Tongue (tissue), 2 donors: Measurements from ENCODE around the gene ADAMTS6. TPM values are rescaled to one million over a fixed set of nuclear protein-coding genes. Genes with fewer than 3 reads are reported as not detected.
"Not testable (repeated sequence)": the region's sequence is repeated elsewhere in the genome, so short reads cannot be mapped to it uniquely, and the experiment has no call there.

Experiments
- DNase-seq: peaks from one replicate; pipeline ENCODE4 v3.0.0-alpha.2; 2015
- total RNA-seq: library from RNA; depleted of rRNA; stranded (reverse); fragments of >200 nt; gene quantifications from one replicate; pipeline ENCODE4 v1.2.3, GENCODE V29; 2014

Gene ADAMTS6
- total RNA-seq, 1 donor from 2014 or later: 8.1 TPM

DNA sequence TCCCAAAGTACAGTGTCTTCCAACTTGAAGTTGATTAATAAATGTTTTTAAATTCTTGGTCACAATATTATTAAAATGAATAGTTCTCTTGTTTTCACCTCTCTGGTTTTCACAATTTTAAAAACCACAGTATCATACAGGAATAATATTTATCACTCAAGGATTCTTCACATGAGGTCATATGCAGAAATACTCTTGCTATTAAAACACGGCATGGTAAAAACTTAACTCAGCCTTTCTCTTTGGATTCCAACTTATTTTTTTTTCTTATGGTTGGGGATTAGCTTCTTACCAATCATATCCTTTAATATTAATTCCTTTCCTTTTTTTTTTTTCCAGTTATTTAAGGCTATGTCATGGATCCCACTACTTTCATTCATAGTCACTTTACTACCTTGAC is 289.4 kb downstream of the ADAMTS6 start:
- no peak for DNase-seq

DNA sequence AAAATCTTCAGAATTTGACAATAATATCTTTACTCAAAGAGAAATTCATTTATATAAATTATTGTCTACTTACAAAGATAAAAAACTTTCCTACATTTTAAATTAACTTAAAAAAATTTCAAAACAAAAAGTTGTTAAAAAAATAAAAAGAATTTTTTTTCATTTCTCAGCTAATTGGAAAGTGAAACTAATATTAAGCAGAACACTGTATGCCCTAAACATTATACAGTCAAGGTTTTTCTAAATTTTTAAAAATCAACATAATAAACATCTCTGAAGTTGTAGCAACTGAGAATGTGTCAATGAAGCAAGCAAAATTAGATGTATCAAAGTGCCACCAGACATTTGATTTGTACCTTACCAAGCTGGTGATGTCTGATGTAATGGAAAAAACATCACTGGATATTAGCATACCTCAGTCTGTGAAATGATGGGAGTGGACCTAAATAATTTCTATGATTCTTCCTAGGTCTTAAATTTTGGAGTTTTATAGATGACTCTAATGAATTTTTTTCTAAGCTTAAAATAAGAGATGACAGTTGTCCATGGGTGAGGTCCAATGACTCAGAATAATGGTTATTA is 290.1 kb downstream of the ADAMTS6 start:
- DNase-seq: no peak

DNA sequence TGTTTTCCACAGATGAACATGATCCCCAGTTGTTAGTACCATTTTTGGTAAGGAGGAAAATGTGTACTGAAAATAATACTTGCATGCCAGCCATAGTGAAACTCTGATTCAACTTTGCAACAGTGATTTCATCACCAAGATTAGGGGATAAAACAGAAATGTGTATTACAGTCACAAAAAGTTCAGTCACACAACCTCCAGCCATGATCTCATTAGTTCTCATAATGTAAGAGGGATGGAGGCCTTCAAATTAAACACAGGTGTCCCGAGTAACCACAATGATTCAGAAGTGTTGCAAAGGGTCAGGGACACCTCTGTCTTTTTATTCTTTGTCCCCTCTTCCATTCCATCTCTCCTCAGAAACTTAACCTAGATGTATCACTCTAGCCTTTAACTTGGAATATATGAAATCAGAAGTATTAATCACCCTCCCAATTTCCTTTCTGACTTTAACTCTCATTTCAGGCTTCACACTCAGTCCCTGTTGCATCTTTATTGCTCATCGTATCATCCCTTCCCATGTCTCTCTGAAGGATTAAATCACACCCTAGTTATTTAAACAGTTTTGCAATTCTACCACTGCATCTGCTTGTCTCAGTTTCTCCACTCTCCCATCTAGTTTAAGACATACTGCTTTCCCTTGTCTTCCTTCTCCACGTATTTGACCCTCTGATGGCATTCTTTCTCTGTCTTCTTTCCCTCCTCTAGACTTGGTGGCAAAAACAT is 291.2 kb downstream of the ADAMTS6 start:
- DNase-seq: no peak

DNA sequence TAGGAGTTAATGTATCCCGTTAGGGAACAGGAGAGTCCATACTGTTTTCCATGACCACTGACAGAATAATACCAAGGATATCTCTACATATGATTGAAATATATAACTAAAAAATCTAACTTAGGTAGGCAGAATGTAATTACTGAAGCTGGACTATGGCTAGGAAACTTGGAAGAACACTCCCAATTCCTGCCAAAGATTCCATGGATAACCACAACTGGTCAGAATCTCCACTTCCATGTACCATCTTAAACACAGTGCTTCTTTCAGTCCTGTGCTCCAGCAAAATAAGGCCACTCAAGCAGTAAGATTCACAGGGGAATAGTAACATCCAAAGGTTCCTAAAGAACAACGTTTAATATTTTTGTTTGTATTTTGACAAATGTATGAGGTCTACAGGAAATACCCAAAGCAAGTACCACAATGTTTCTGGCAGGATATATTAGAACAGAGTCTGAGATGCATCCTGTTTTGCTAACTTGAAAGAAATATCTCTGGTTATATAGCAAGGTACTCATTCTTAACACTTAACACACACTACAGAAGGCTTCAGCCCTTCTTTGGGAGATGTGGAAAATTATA is 295.0 kb downstream of the ADAMTS6 start:
- DNase-seq: no peak

DNA sequence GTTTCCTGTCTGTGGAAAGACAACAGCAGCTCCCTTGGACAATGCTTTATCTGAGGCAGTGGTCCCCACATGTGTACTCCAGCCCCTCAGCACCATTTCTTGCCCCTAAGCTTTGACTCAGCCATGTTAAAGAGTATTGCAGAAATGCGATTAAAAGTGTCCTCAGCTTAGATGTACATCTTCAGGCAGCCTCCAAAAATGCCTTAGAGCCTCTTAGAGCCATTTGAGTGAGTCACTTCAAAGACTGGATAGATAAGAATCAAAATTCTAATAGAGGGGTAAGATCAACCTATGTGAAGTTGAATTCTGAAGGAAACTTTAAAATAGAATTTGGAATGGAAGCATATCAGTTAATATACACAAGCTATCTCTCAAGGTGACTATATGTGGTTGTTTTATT is 296.3 kb downstream of the ADAMTS6 start:
- no peak for DNase-seq

DNA sequence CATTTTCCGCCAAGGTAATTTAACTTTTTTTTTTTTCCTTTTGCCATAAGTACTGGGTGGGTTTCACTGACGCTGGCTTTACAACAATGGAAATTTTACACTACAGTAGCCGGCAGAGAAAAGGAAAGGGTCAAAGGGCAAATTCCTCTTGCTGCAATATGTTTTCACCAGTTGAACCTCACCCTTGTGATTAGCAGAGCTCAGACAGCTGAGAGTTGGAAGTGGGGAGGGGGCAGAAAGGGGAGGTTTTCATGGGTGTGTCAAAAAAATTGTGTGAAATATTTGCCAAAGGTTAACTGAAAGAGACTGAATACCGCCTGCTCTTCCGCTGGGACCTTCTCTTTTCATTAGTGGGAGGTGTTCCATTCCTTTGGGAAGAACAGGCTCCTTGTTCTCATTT is 296.9 kb downstream of the ADAMTS6 start:
- no peak for DNase-seq

DNA sequence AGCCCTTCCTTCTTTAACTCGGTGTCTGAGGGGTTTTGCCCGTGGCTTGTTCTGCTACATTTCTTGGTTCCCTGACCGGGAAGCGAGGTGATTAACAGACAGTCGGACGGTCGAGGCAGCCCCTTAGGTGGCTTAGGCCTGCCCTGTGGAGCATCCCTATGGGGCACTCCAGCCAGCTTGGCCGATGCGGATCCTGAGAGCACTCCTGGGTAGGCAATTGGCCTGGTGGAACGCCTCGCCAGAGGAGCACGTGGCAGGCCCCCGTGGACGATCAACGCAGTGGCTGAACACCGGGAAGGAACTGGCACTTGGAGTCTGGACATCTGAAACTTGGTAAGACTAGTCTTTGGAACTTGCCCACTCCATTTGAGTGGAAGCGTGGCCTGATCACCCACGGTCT is 307.5 kb downstream of the ADAMTS6 start:
- DNase-seq: not testable (repeated sequence)

DNA sequence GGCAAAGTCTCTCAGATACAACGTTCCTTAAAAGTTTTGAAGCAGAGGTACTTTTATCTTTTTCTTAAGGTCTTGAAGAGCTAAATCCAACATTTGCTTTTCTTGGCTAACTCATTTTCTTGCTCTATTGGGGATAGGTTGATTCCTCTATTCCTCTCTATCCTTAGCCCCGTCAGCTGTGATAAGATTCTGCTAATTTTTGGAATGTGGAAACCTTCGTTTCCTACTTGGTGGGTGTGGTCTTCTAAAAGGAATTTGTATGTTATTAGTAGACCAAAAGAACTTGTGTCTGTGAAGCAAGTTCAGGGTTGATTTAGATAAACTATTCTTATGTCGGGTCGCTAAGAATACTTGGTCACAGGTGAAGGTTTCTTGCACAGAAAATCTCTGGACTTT is 308.6 kb downstream of the ADAMTS6 start:
- DNase-seq: no peak

DNA sequence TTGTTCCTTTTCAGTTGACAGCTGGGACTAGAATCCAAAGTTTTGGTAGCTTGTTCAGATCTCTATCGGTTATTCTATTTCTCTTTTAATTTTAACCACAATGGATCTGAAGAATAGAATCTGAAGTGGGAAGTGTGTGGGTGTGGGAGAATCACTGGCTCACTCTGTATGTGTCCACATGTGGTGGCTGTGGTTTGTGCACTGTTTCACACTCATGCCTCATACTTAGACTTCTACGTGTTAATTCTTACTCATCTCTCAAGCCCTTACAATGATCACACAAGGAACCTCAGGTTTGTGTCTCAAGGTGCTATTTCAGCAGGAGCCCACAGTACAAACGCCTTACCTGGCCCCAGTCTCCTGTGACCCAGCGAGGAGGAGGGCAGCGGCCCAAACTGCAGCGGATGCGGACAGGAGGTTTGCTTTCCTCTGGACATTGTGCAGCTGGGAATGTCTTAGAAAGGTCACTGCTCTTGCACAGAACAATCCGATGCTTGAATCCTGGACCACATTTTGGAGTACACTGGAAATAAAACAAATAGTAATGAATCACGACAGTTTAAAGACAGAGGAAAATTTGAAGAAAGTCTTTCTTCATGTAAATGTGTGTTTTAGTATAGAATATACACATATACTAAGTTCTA is 309.1 kb downstream of the ADAMTS6 start:
- DNase-seq: no peak

DNA sequence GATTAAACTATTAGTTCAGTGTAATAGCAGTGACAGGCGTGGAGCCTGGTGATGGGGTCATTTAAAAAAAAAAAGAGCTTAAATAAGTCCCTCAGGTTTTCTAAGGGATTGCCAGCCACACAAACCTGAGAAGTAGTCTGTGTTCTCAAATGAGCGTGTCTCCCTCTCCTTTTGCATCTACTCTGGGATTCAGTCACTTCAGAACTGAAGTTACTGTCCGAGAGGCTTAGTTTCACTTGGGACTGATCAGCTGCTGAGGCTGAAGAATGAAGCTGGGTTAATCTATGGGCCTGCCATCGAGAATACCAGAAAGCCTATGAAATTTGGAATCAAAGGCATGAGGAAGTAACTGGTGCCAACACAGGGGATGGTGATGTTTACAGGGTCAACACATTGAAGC is 310.1 kb downstream of the ADAMTS6 start:
- DNase-seq: no peak

DNA sequence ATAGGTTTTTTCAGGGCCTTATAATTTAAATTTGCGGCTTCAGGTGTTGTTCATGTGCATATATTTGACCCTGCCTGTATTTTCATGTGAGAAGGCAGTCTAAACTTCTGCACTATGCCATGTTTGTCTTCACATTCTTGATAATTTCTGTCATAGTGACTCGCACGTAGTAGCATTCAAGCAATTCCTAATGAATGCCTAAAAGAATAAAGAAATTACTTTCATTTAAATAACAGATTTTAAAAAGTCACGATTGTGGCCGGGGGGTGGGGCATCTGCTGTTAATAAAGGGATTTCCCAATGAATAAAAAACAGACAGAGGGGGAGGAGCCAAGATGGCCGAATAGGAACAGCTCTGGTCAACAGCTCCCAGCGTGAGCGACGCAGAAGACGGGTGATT is 318.0 kb downstream of the ADAMTS6 start:
- no peak for DNase-seq

DNA sequence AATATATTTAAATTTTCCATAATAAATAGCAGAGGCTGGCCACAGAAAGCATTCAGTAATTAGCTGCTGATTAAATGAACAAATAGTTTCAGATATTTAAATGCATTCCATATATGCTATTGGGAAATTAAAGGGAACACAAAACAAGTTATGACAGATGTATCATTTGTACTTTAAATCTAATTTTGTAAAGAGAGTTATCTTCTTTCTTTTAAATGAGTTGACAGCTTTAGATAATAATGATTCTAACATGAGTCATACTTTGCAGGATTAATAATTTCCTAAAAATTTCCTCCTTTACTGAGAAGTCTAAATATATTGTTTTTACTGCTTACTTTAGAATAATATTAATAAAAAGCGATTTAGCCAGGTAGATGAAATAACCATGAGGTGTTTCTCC is 320.1 kb downstream of the ADAMTS6 start:
- no peak for DNase-seq

DNA sequence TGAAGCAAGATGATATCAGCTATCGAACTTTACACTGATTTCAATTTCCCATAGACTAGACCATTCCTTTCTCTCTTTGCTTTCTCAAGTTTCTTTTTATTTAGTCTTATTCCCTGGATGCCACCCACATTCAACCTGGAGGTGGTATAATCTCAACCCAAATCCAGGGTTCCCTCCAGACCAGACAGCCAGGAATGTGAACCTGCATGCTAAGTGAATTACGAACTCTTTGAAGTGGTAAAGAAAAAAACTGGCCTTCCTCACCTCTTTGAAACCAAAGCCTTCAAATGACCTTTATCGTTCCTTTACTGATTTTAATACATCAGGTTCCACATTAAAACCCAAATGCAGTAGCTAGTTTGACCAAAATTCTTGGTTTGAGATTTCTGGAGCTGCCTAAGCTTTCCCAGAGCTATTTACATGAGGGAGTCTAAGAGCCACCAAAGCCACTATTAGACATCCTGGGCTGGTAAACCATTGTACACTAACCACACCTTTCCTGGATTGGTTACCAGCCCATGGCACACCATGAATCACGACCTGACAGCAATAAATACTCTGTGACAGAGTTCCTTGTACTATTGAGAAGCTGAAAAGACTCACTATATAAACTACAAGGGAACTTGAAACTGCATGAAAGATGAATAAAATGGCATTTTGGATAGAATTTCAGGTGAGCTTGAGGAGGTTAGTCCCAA is 323.7 kb downstream of the ADAMTS6 start:
- no peak for DNase-seq

DNA sequence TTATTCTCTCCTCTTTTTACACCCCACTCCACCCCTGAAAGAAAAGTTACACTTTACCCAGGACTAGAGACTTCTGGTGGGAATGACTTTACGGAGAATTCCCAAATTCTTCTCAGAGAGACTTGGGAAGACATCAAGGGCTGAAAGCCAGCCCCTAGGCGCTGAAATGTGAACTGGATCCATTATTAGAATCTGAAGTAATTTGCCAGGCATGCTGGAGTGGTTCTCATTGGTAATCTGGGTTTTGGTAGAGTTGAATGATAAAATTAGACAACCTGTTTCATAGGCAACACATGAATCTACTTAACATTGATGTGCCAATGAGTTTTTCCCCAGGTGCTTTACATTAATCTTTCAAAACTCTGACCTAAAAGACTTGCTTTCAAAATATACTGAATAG is 324.8 kb downstream of the ADAMTS6 start:
- no peak for DNase-seq

DNA sequence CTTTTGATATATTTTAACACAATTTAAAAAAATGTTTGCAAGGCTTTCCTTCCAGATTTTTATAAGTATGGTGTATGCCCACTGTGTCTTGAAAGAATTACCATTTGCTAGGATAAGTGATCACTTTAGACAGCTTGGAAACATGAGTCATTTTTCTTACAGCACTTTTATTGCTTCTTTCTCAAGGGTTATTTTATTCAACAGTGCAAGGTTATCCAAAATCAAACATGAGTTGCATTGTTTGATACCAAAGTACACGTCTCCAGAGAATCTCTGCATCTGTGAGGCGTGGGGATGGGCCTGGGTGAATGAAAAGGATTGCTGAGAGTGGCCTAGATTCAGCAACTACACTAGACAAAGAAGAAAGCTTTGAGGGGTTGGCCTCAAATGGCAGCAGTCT is 329.6 kb downstream of the ADAMTS6 start:
- peak; percentile 3 for DNase-seq

DNA sequence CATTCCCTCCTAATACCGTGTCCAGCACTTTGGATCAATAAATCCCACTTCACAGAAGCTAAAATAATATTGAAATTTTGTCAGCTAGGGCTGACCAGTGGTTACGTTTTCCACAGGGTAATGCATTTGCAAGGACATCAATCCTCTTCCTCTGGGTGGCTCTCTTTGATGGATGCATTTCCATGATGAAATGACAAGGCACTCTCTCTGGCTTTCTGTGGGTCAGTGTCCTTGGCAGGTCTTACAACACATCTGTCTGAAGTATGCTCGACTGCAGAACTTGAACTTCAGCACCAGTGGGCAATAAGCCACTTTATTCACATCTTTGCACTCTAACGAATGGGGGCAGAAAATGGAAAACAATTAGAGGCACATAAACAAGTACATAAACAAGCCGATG is 330.1 kb downstream of the ADAMTS6 start:
- DNase-seq: peak; percentile 10

DNA sequence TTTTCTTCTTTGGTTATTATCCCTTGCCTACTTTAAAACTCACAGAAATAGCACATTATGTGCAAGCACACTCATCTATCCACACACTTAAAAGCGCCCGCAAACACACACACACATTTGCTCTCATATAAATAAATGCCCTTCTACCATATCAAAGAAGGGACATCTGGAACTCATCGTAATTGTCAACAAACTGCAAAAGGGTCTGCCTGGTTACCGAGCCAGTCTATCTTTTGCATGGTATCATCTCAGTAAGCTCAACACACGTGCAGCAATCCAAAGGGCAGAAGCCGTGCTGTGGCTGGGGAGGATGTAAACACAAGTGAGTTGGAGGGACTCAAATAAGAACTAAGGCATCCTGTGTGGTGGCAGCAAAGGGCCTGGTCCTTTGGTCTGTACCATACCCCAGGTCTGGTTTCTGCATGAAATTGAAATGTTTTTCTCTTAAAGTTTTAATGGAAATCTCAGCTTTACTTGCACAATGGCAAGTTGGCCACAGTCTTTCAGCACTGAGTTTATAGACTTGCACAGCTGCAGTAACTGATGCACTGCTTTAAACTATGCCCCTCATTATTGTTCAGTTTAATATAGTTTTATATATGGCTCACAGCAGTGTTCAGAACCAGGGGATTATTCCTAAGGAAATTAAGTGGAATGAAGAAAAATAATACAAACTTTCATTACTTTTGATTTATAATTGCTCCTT is 331.0 kb downstream of the ADAMTS6 start:
- peak; percentile 52 for DNase-seq

DNA sequence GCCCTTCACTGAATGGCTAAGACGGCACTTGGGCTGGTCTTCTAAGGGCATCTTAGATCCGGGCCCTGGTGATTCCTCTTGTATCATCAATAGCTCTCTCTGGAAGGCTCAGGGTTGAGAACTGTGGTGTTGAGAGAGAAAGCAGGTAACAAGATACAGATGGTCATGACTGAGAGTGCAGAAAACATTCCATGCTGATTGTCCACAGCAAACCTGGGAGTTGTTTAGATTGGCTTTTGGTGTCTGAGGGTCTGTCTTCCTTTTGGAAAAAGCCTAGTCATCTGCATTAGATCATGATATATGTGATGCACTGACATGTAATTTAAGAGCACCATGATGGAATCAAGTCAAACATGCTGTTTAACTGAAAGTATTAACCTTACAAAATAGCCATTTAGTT is 331.9 kb downstream of the ADAMTS6 start:
- DNase-seq: peak; percentile 3

DNA sequence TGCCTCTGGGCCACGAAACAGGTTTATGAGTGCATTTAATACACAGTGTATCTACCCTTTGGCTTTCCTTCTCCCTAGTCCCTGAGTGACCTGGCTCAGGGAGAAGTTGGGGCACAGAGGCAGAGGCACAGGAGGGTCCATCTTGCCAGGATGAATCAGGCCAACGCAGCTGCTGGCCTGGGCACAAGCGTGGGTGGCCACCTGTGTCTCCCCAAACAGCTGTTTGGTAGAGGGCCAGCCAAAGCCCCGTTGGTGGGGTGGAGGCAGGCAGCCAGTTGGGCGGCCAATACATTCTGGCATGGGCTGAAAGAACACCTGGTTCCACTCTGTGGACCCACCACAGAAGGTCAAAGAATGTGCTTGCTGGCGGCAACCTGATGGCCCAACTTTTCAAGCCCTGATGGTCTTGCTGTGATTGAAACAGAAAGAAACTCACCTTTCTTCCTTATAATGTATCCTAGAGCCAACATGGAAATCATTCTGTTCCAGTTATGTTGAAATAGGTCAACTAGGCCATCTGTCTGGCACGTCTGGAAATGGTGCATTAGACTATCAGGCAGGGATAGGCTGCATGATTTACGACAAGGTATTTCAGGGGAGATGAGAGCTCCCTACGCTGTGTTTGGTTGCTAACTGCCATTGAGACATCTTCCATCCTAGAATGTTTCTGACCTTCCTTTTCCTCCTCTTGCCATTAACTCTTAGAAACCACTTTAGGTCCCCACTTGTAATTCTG is 337.4 kb downstream of the ADAMTS6 start:
- DNase-seq: peak; percentile 24

DNA sequence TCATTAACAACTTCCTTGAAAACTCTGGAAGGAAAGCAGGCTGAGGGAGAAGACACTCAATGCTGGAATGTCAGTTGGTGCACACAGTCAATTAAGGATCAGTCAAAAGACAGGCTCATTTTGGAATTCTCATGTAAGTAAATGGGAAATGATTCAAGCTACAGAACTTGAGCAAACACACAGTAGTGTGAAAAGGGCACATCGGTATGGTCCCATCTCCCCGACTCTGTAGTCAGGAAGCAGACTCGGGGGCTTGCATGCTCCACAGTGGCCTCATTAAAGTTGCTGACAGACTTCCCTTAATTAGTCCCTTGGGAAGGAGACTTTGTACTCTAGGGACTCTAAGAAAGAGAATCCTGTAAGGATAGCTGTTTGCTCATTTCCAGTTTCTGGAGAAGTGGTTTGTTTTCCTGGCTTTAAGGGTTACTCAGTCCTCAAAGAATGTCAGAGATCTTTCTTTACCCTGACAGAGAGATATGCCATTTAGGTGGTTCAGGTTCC is 339.2 kb downstream of the ADAMTS6 start:
- no peak for DNase-seq

DNA sequence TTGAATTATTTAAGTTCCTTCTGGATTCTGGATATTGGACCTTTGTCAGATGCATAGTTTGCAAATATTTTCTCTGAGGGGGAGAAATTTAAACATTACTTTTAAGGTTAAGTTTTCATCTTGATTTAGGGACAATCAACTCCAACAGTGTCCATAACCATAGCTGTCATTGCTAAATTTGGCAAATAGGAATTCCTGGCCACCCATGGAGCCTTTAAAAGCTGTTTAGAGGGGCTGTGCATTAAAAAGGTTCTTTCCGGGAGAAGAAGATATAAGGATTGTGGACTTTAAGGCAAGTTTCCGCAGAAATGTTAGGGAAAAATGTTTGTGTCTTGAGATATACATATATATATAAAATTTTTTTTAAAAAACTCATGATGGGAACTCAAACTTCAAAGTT is 339.7 kb downstream of the ADAMTS6 start:
- DNase-seq: no peak
